ENCODE results near the gene C9orf40.

Gene C9orf40

GRCh38 chr9:74977287-74977686, 24.6 kb upstream of the C9orf40 start:
- peaks cover 0 to 23% (median 11%) of the 10 kb centered on the region in 4 experiments for H3K36me3 ChIP-seq (ENCODE audit: control insufficient read depth in 4 of 4, insufficient read depth in 4 of 4, low read length in 3 of 4)
- 95% methylated on average over 4 of the region's 4 CpGs for WGBS (ENCODE audit: insufficient coverage)
- ChIA-PET POLR2A (no interaction called here), CTCF (interaction anchor here (0.6 kb wide), 1 partner anchor 8 kb away, joined by 3 read pairs; no protein-coding TSS in a partner anchor)
- no peaks in the 10 kb centered on the region for H3K27me3 ChIP-seq (replicated peaks in 2 of 5; ENCODE audit: control insufficient read depth in 4 of 5, insufficient read depth in 5 of 5, low read length in 4 of 5)
- DNase-seq: no peak
- H3K4me1 ChIP-seq (ENCODE audit: control extremely low read depth in 1 of 4, control insufficient read depth in 4 of 4, insufficient read depth in 4 of 4, low read length in 3 of 4): peaks cover 0 to 4% (median under 1%) of the 10 kb centered on the region in 4 experiments
- H3K4me3 ChIP-seq (ENCODE audit: control insufficient read depth in 1 of 7, extremely low read depth in 1 of 7, insufficient read depth in 4 of 7, low read depth in 2 of 7, low read length in 6 of 7): no peak overlapping the region
- peaks cover 3 to 7% (median 6%) of the 10 kb centered on the region in 5 experiments for H3K9me3 ChIP-seq (ENCODE audit: control extremely low read depth in 1 of 5, control insufficient read depth in 4 of 5, insufficient read depth in 2 of 5, low read depth in 1 of 5, low read length in 4 of 5)
- no peak overlapping the region for H3K27ac ChIP-seq (ENCODE audit: insufficient read depth in 1 of 2, low read depth in 1 of 2, low read length in 2 of 2, poor library complexity in 1 of 2, severe bottlenecking in 2 of 2)

- peaks cover 0 to 23% (median 11%) of the 10 kb centered on the region in 4 experiments for H3K36me3 ChIP-seq (ENCODE audit: control insufficient read depth in 4 of 4, insufficient read depth in 4 of 4, low read length in 3 of 4)
- H3K27me3 ChIP-seq (replicated peaks in 2 of 5; ENCODE audit: control insufficient read depth in 4 of 5, insufficient read depth in 5 of 5, low read length in 4 of 5): no peaks in the 10 kb centered on the region
- H3K27ac ChIP-seq (ENCODE audit: insufficient read depth in 1 of 2, low read depth in 1 of 2, low read length in 2 of 2, poor library complexity in 1 of 2, severe bottlenecking in 2 of 2): no peak overlapping the region
- no peak overlapping the region for H3K4me3 ChIP-seq (ENCODE audit: control insufficient read depth in 1 of 7, extremely low read depth in 1 of 7, insufficient read depth in 4 of 7, low read depth in 2 of 7, low read length in 6 of 7)
- CTCF ChIA-PET: no interaction called here
- DNase-seq: no peak
- POLR2A ChIA-PET: no interaction called here
- WGBS (ENCODE audit: insufficient coverage): 98% methylated on average over 5 of the region's 5 CpGs
- peaks cover 3 to 7% (median 6%) of the 10 kb centered on the region in 5 experiments for H3K9me3 ChIP-seq (ENCODE audit: control extremely low read depth in 1 of 5, control insufficient read depth in 4 of 5, insufficient read depth in 2 of 5, low read depth in 1 of 5, low read length in 4 of 5)
- peaks cover 0 to 4% (median under 1%) of the 10 kb centered on the region in 4 experiments for H3K4me1 ChIP-seq (ENCODE audit: control extremely low read depth in 1 of 4, control insufficient read depth in 4 of 4, insufficient read depth in 4 of 4, low read length in 3 of 4)
Measured at GRCh38 chr9:74975538-74975937, 22.8 kb upstream of the C9orf40 start.

GRCh38 chr9:74974558-74974957, 21.8 kb upstream of the C9orf40 start:
- H3K4me3 ChIP-seq (ENCODE audit: control insufficient read depth in 1 of 7, extremely low read depth in 1 of 7, insufficient read depth in 4 of 7, low read depth in 2 of 7, low read length in 6 of 7): no peak overlapping the region
- H3K27ac ChIP-seq (ENCODE audit: insufficient read depth in 1 of 2, low read depth in 1 of 2, low read length in 2 of 2, poor library complexity in 1 of 2, severe bottlenecking in 2 of 2): no peak overlapping the region
- H3K9me3 ChIP-seq (ENCODE audit: control extremely low read depth in 1 of 5, control insufficient read depth in 4 of 5, insufficient read depth in 2 of 5, low read depth in 1 of 5, low read length in 4 of 5): peaks cover 3 to 11% (median 7%) of the 10 kb centered on the region in 5 experiments
- POLR2A ChIA-PET: no interaction called here
- WGBS (ENCODE audit: insufficient coverage): 100% methylated on average over 1 of the region's 1 CpG
- no peaks in the 10 kb centered on the region for H3K27me3 ChIP-seq (replicated peaks in 2 of 5; ENCODE audit: control insufficient read depth in 4 of 5, insufficient read depth in 5 of 5, low read length in 4 of 5)
- CTCF ChIA-PET: interaction anchor here (1.9 kb wide), 1 partner anchor 20 kb away, joined by 4 read pairs; no protein-coding TSS in a partner anchor
- no peak for DNase-seq
- peaks cover 0 to 4% (median under 1%) of the 10 kb centered on the region in 4 experiments for H3K4me1 ChIP-seq (ENCODE audit: control extremely low read depth in 1 of 4, control insufficient read depth in 4 of 4, insufficient read depth in 4 of 4, low read length in 3 of 4)
- peaks cover 0 to 16% (median 8%) of the 10 kb centered on the region in 4 experiments for H3K36me3 ChIP-seq (ENCODE audit: control insufficient read depth in 4 of 4, insufficient read depth in 4 of 4, low read length in 3 of 4)

GRCh38 chr9:74973714-74974113, 21.0 kb upstream of the C9orf40 start:
- ChIA-PET POLR2A (no interaction called here), CTCF (interaction anchor here (1.4 to 1.9 kb wide), 2 partner anchors 21 to 200 kb away, joined by 3 to 4 read pairs; no protein-coding TSS in a partner anchor)
- Histone ChIP-seq H3K36me3 (ENCODE audit: control insufficient read depth in 4 of 4, insufficient read depth in 4 of 4, low read length in 3 of 4) (peaks cover 0 to 12% (median 6%) of the 10 kb centered on the region in 4 experiments), H3K9me3 (ENCODE audit: control extremely low read depth in 1 of 5, control insufficient read depth in 4 of 5, insufficient read depth in 2 of 5, low read depth in 1 of 5, low read length in 4 of 5) (peaks cover 3 to 11% (median 7%) of the 10 kb centered on the region in 5 experiments), H3K27ac (ENCODE audit: insufficient read depth in 1 of 2, low read depth in 1 of 2, low read length in 2 of 2, poor library complexity in 1 of 2, severe bottlenecking in 2 of 2) (no peak overlapping the region), H3K27me3 (replicated peaks in 2 of 5; ENCODE audit: control insufficient read depth in 4 of 5, insufficient read depth in 5 of 5, low read length in 4 of 5) (no peaks in the 10 kb centered on the region), H3K4me3 (ENCODE audit: control insufficient read depth in 1 of 7, extremely low read depth in 1 of 7, insufficient read depth in 4 of 7, low read depth in 2 of 7, low read length in 6 of 7) (no peak overlapping the region), H3K4me1 (ENCODE audit: control extremely low read depth in 1 of 4, control insufficient read depth in 4 of 4, insufficient read depth in 4 of 4, low read length in 3 of 4) (peaks cover 0 to 4% (median under 1%) of the 10 kb centered on the region in 4 experiments)
- no peak for DNase-seq

GRCh38 chr9:74963056-74963455, 10.3 kb upstream of the C9orf40 start:
- ChIA-PET POLR2A (no interaction called here), CTCF (interaction anchor here (1.2 kb wide), 1 partner anchor 11 kb away, joined by 6 read pairs; the partner anchor contains the start of gene C9orf40)
- WGBS (ENCODE audit: insufficient coverage): 100% methylated on average over 1 of the region's 2 CpGs
- H3K27me3 ChIP-seq (replicated peaks in 2 of 5; ENCODE audit: control insufficient read depth in 4 of 5, insufficient read depth in 5 of 5, low read length in 4 of 5): no peaks in the 10 kb centered on the region
- no peaks in the 10 kb centered on the region for H3K4me1 ChIP-seq (ENCODE audit: control extremely low read depth in 1 of 4, control insufficient read depth in 4 of 4, insufficient read depth in 4 of 4, low read length in 3 of 4)
- no peak for DNase-seq
- peaks cover 0 to 7% (median 4%) of the 10 kb centered on the region in 4 experiments for H3K36me3 ChIP-seq (ENCODE audit: control insufficient read depth in 4 of 4, insufficient read depth in 4 of 4, low read length in 3 of 4)
- H3K27ac ChIP-seq (ENCODE audit: insufficient read depth in 1 of 2, low read depth in 1 of 2, low read length in 2 of 2, poor library complexity in 1 of 2, severe bottlenecking in 2 of 2): no peak overlapping the region
- H3K9me3 ChIP-seq (ENCODE audit: control extremely low read depth in 1 of 5, control insufficient read depth in 4 of 5, insufficient read depth in 2 of 5, low read depth in 1 of 5, low read length in 4 of 5): peaks cover 4 to 25% (median 12%) of the 10 kb centered on the region in 5 experiments
- no peak overlapping the region for H3K4me3 ChIP-seq (ENCODE audit: control insufficient read depth in 1 of 7, extremely low read depth in 1 of 7, insufficient read depth in 4 of 7, low read depth in 2 of 7, low read length in 6 of 7)

- ChIA-PET POLR2A (no interaction called here), CTCF (interaction anchor here (1.1 to 1.3 kb wide), 2 partner anchors 10 to 41 kb away, joined by 4 to 5 read pairs; no protein-coding TSS in a partner anchor)
- H3K27me3 ChIP-seq (replicated peaks in 2 of 5; ENCODE audit: control insufficient read depth in 4 of 5, insufficient read depth in 5 of 5, low read length in 4 of 5): no peaks in the 10 kb centered on the region
- peaks cover 4 to 25% (median 12%) of the 10 kb centered on the region in 5 experiments for H3K9me3 ChIP-seq (ENCODE audit: control extremely low read depth in 1 of 5, control insufficient read depth in 4 of 5, insufficient read depth in 2 of 5, low read depth in 1 of 5, low read length in 4 of 5)
- no CpG with 5 or more reads among the region's 1 CpG for WGBS (ENCODE audit: insufficient coverage)
- peaks cover 0 to 7% (median 4%) of the 10 kb centered on the region in 4 experiments for H3K36me3 ChIP-seq (ENCODE audit: control insufficient read depth in 4 of 4, insufficient read depth in 4 of 4, low read length in 3 of 4)
- no peak overlapping the region for H3K4me3 ChIP-seq (ENCODE audit: control insufficient read depth in 1 of 7, extremely low read depth in 1 of 7, insufficient read depth in 4 of 7, low read depth in 2 of 7, low read length in 6 of 7)
- no peaks in the 10 kb centered on the region for H3K4me1 ChIP-seq (ENCODE audit: control extremely low read depth in 1 of 4, control insufficient read depth in 4 of 4, insufficient read depth in 4 of 4, low read length in 3 of 4)
- DNase-seq: no peak
- no peak overlapping the region for H3K27ac ChIP-seq (ENCODE audit: insufficient read depth in 1 of 2, low read depth in 1 of 2, low read length in 2 of 2, poor library complexity in 1 of 2, severe bottlenecking in 2 of 2)
Measured at GRCh38 chr9:74961496-74961895, 8.8 kb upstream of the C9orf40 start.

- Histone ChIP-seq H3K27me3 (replicated peaks in 2 of 5; ENCODE audit: control insufficient read depth in 4 of 5, insufficient read depth in 5 of 5, low read length in 4 of 5) (no peaks in the 10 kb centered on the region), H3K4me3 (ENCODE audit: control insufficient read depth in 1 of 7, extremely low read depth in 1 of 7, insufficient read depth in 4 of 7, low read depth in 2 of 7, low read length in 6 of 7) (no peak overlapping the region), H3K9me3 (ENCODE audit: control extremely low read depth in 1 of 5, control insufficient read depth in 4 of 5, insufficient read depth in 2 of 5, low read depth in 1 of 5, low read length in 4 of 5) (peaks cover 2 to 24% (median 12%) of the 10 kb centered on the region in 5 experiments), H3K36me3 (ENCODE audit: control insufficient read depth in 4 of 4, insufficient read depth in 4 of 4, low read length in 3 of 4) (peaks cover 0 to 7% (median 4%) of the 10 kb centered on the region in 4 experiments), H3K27ac (ENCODE audit: insufficient read depth in 1 of 2, low read depth in 1 of 2, low read length in 2 of 2, poor library complexity in 1 of 2, severe bottlenecking in 2 of 2) (no peak overlapping the region), H3K4me1 (ENCODE audit: control extremely low read depth in 1 of 4, control insufficient read depth in 4 of 4, insufficient read depth in 4 of 4, low read length in 3 of 4) (no peaks in the 10 kb centered on the region)
- no peak for DNase-seq
- whole genome bisulfite sequencing (ENCODE audit: insufficient coverage): 100% methylated on average over 1 of the region's 2 CpGs
- CTCF ChIA-PET: interaction anchor here (0.6 to 1.3 kb wide), 3 partner anchors 9 to 42 kb away, joined by 3 to 5 read pairs (median 4); no protein-coding TSS in a partner anchor
- POLR2A ChIA-PET: no interaction called here
Measured at GRCh38 chr9:74960561-74960960, 7.8 kb upstream of the C9orf40 start.
